H1 (cell line): ENCODE data around the gene EFHC1. TPM values are rescaled to one million over a fixed set of nuclear protein-coding genes. Genes with fewer than 3 reads are reported as not detected.

Source experiments
- CTCF ChIA-PET: fragments of 300-600 bp; sonication (Branson Sonifier 250); formaldehyde crosslinking; loops from one replicate; lab custom pipeline; 2021; ENCODE audit not compliant: partially characterized antibody; lab: Charles Lee
- POLR2A ChIA-PET: fragments of 300-600 bp; sonication (Branson Sonifier 250); formaldehyde crosslinking; loops from one replicate; lab custom pipeline; 2021; ENCODE audit warnings: inconsistent platforms; ENCODE audit not compliant: partially characterized antibody; lab: Charles Lee
- DNase-seq, 2 experiments: peaks; one replicate each; pipeline versions ENCODE4 v3.0.0 to v3.0.0-alpha.2; 2010 to 2022; ENCODE audit warnings: low spot score in 2 of 2, low read depth in 1 of 2, mixed read lengths in 1 of 2
- FAIRE-seq: peaks from 2 replicates; lab custom pipeline; 2011; peaks lifted over from hg19 to GRCh38; lab: Jason Lieb, UNC
- H2AFZ ChIP-seq: 2 replicates; pipeline ENCODE4 v1.8.1; 2012; ENCODE audit warnings: low read length, inconsistent platforms
- H2AK5ac ChIP-seq: 2 replicates; pipeline ENCODE4 v1.6.1; 2013; ENCODE audit warnings: low read depth, low read length
- H2BK120ac ChIP-seq: replicated peaks from 2 replicates; pipeline ENCODE3; 2013; ENCODE audit warnings: low read depth, low read length, inconsistent platforms
- H2BK12ac ChIP-seq: 2 replicates; pipeline ENCODE4 v1.6.1; 2013; ENCODE audit warnings: low read depth, low read length
- H2BK15ac ChIP-seq: 2 replicates; pipeline ENCODE4 v1.6.1; 2013; ENCODE audit warnings: low read length
- H2BK20ac ChIP-seq: 2 replicates; pipeline ENCODE4 v1.6.1; 2013; ENCODE audit warnings: low read length
- H2BK5ac ChIP-seq: 2 replicates; pipeline ENCODE4 v1.6.1; 2013; ENCODE audit warnings: low read depth, low read length
- H3K14ac ChIP-seq: 2 replicates; pipeline ENCODE4 v1.6.1; 2013; ENCODE audit warnings: inconsistent platforms; ENCODE audit not compliant: insufficient read length
- H3K18ac ChIP-seq: 2 replicates; pipeline ENCODE4 v1.6.1; 2013; ENCODE audit warnings: low read length; ENCODE audit errors: extremely low read depth
- H3K23ac ChIP-seq: 2 replicates; pipeline ENCODE4 v1.6.1; 2013; ENCODE audit warnings: inconsistent platforms; ENCODE audit not compliant: insufficient read length
- H3K23me2 ChIP-seq: 2 replicates; pipeline ENCODE4 v1.6.1; 2013; ENCODE audit warnings: low read depth, low read length
- H3K27ac ChIP-seq: 2 replicates; pipeline ENCODE4 v1.6.1; 2011; ENCODE audit warnings: low read depth, low read length, inconsistent platforms
- H3K27me3 ChIP-seq, 4 experiments: replicated peaks in 1 of 4; 1 replicate in 1 of 4; 2 replicates in 3 of 4; pipeline versions ENCODE4 v1.6.1 to v1.8.1; 2011 to 2013; ENCODE audit warnings: low read length in 3 of 4, mild to moderate bottlenecking in 3 of 4, inconsistent platforms in 2 of 4, mixed read lengths in 2 of 4, moderate library complexity in 1 of 4; ENCODE audit not compliant: control insufficient read depth in 3 of 4, insufficient read depth in 3 of 4; ENCODE audit errors: extremely low read depth in 1 of 4
- H3K36me3 ChIP-seq, 4 experiments: 2 replicates each; pipeline versions ENCODE4 v1.6.1 to v1.8.1; 2011 to 2013; ENCODE audit warnings: mild to moderate bottlenecking in 4 of 4, low read length in 3 of 4, moderate library complexity in 2 of 4, control low read depth in 1 of 4, inconsistent platforms in 1 of 4; ENCODE audit not compliant: insufficient read depth in 4 of 4, control insufficient read depth in 2 of 4
- H3K4ac ChIP-seq: replicated peaks from 2 replicates; pipeline ENCODE3; 2013; ENCODE audit warnings: low read length, low read depth, mixed read lengths, inconsistent platforms; ENCODE audit not compliant: insufficient read length
- H3K4me1 ChIP-seq, 4 experiments: replicated peaks in 1 of 4; 1 replicate in 1 of 4; 2 replicates in 3 of 4; pipeline versions ENCODE4 v1.6.1 to v1.8.1; 2011 to 2013; ENCODE audit warnings: low read length in 3 of 4, inconsistent platforms in 2 of 4, mixed read lengths in 1 of 4; ENCODE audit not compliant: insufficient read depth in 4 of 4, control insufficient read depth in 3 of 4
- H3K4me2 ChIP-seq, 2 experiments: 2 replicates each; pipeline versions ENCODE4 v1.6.1 to v1.8.1; 2011 to 2013; ENCODE audit warnings: low read depth in 2 of 2, low read length in 2 of 2, control low read depth in 1 of 2, inconsistent platforms in 1 of 2, mild to moderate bottlenecking in 1 of 2; ENCODE audit not compliant: insufficient read depth in 1 of 2
- H3K4me3 ChIP-seq, 4 experiments: fragments of 200-600, 300-600 bp in 1 of 4; sonication (generic), shearing (Covaris generic), sonication (Bioruptor Twin) in 1 of 4; 2 replicates each; pipeline versions ENCODE4 v1.5.1 to v1.8.1; 2011 to 2016; ENCODE audit warnings: low read length in 4 of 4, low read depth in 3 of 4, control low read depth in 2 of 4, inconsistent platforms in 2 of 4, mild to moderate bottlenecking in 2 of 4, mixed read lengths in 1 of 4, moderate library complexity in 1 of 4; ENCODE audit not compliant: insufficient read depth in 2 of 4; ENCODE audit errors: extremely low read depth in 1 of 4
- H3K56ac ChIP-seq: replicated peaks from 2 replicates; pipeline ENCODE3; 2013; ENCODE audit warnings: low read depth, mild to moderate bottlenecking, mixed read lengths, low read length, inconsistent platforms; ENCODE audit not compliant: insufficient read length
- H3K79me1 ChIP-seq: 2 replicates; pipeline ENCODE4 v1.6.1; 2013; ENCODE audit warnings: low read depth, low read length, control low read depth
- H3K79me2 ChIP-seq, 2 experiments: 2 replicates each; pipeline versions ENCODE4 v1.6.1 to v1.8.1; 2012 to 2013; ENCODE audit warnings: low read length in 2 of 2, mild to moderate bottlenecking in 2 of 2, inconsistent platforms in 1 of 2; ENCODE audit not compliant: insufficient read depth in 2 of 2, control insufficient read depth in 1 of 2
- H3K9ac ChIP-seq, 4 experiments: replicated peaks in 1 of 4; 1 replicate in 1 of 4; 2 replicates in 3 of 4; pipeline versions ENCODE4 v1.6.1 to v1.8.1; 2011 to 2013; ENCODE audit warnings: low read depth in 3 of 4, low read length in 3 of 4, control low read depth in 2 of 4, mild to moderate bottlenecking in 2 of 4, moderate library complexity in 2 of 4, inconsistent platforms in 1 of 4; ENCODE audit errors: extremely low read depth in 1 of 4
- H3K9me3 ChIP-seq, 2 experiments: 2 replicates each; pipeline versions ENCODE4 v1.6.1 to v1.8.1; 2012 to 2013; ENCODE audit warnings: mild to moderate bottlenecking in 2 of 2, moderate library complexity in 2 of 2, control low read depth in 1 of 2, inconsistent platforms in 1 of 2, low read depth in 1 of 2, low read length in 1 of 2, mixed read lengths in 1 of 2; ENCODE audit not compliant: insufficient read depth in 2 of 2
- H4K20me1 ChIP-seq, 2 experiments: replicated peaks in 1 of 2; 2 replicates each; pipeline versions ENCODE3 to v1.8.1; 2011 to 2013; ENCODE audit warnings: inconsistent platforms in 2 of 2, low read length in 2 of 2, mild to moderate bottlenecking in 1 of 2; ENCODE audit not compliant: insufficient read depth in 2 of 2, control insufficient read depth in 1 of 2
- H4K5ac ChIP-seq: 2 replicates; pipeline ENCODE4 v1.6.1; 2013; ENCODE audit warnings: low read length, low read depth, mixed read lengths, inconsistent platforms; ENCODE audit not compliant: insufficient read length
- H4K8ac ChIP-seq: 2 replicates; pipeline ENCODE4 v1.8.0; 2013; ENCODE audit warnings: mild to moderate bottlenecking, moderate library complexity, low read length, inconsistent platforms; ENCODE audit not compliant: insufficient read depth; ENCODE audit errors: extremely low read depth
- H4K91ac ChIP-seq: replicated peaks from 2 replicates; pipeline ENCODE3; 2013; ENCODE audit warnings: low read length, mixed read lengths, inconsistent platforms; ENCODE audit not compliant: insufficient read length
- BACH1 ChIP-seq: IDR thresholded peaks from 2 replicates; pipeline ENCODE4 v1.6.1; 2012; ENCODE audit warnings: low read length, improper control_type of control experiment
- CBX5 ChIP-seq: fragments of 300-800, 300-1000 bp; sonication (generic); IDR thresholded peaks from 2 replicates; pipeline ENCODE4 v1.7.1; 2016; ENCODE audit warnings: antibody characterized with exemption, low read length, low read depth
- CHD1 ChIP-seq: IDR thresholded peaks from 2 replicates; pipeline ENCODE4 v1.6.1; 2012; ENCODE audit warnings: low read depth, low read length, improper control_type of control experiment
- HDAC6 ChIP-seq: IDR thresholded peaks from one replicate; pipeline ENCODE4 v1.7.1; 2012; ENCODE audit warnings: low read depth, mild to moderate bottlenecking, inconsistent platforms, low read length, moderate library complexity
- JUN ChIP-seq: IDR thresholded peaks from 2 replicates; pipeline ENCODE4 v1.6.1; 2011; ENCODE audit warnings: low read depth, mild to moderate bottlenecking, improper control_type of control experiment, low read length
- KDM5A ChIP-seq: fragments of 200-600 bp; IDR thresholded peaks from 2 replicates; pipeline ENCODE4 v1.7.1; 2012; ENCODE audit warnings: mild to moderate bottlenecking, low read length, inconsistent platforms, mixed read lengths
- MAX ChIP-seq: IDR thresholded peaks from 2 replicates; pipeline ENCODE4 v1.6.1; 2012; ENCODE audit warnings: inconsistent platforms
- NANOG ChIP-seq: IDR thresholded peaks from 2 replicates; pipeline ENCODE4 v1.6.1; 2011; ENCODE audit warnings: low read length, low read depth, mild to moderate bottlenecking, inconsistent platforms; ENCODE audit not compliant: insufficient read depth, poor library complexity, severe bottlenecking
- SP4 ChIP-seq: IDR thresholded peaks from 2 replicates; pipeline ENCODE4 v1.6.1; 2012; ENCODE audit warnings: low read length, inconsistent platforms
- TCF12 ChIP-seq: IDR thresholded peaks from 2 replicates; pipeline ENCODE4 v1.6.1; 2011; ENCODE audit warnings: low read depth, mild to moderate bottlenecking, low read length
- TEAD4 ChIP-seq: IDR thresholded peaks from 2 replicates; pipeline ENCODE4 v1.6.1; 2012; ENCODE audit warnings: low read depth, low read length, inconsistent platforms, mixed read lengths
- ZNF274 ChIP-seq: IDR thresholded peaks from 2 replicates; pipeline ENCODE4 v1.7.0; 2012; ENCODE audit warnings: low read length, borderline replicate concordance; ENCODE audit errors: extremely low read depth
- whole genome bisulfite sequencing, 2 experiments: shearing (Covaris generic) in 1 of 2; methylation state at CpG; one replicate each; pipeline versions ENCODE4 v1.1.6 to v1.1.7; 2013 to 2015; ENCODE audit warnings: low lambda C conversion rate in 2 of 2, mixed read lengths in 2 of 2, inconsistent platforms in 1 of 2, low coverage in 1 of 2, missing lambda C conversion rate in 1 of 2; ENCODE audit not compliant: insufficient replicate concordance in 2 of 2, insufficient coverage in 1 of 2, insufficient read length in 1 of 2; ENCODE audit errors: extremely low coverage in 1 of 2, missing lambda C conversion rate in 1 of 2; 5-methylcytosine and 5-hydroxymethylcytosine counted together
- polyA plus RNA-seq, 7 experiments: library from polyadenylated mRNA; depleted of rRNA in 3 of 7; stranded (reverse) in 5 of 7; unstranded in 2 of 7; fragments of >200 nt in 5 of 7; fragments of 200-250 nt in 2 of 7; gene quantifications; 1 replicate in 5 of 7; 2 replicates in 1 of 7; 4 replicates in 1 of 7; pipeline versions ENCODE4 v1.2.1 to v1.2.3, GENCODE V29; 2011 to 2013; ENCODE audit warnings: missing spikeins in 2 of 7, mixed read lengths in 2 of 7
- total RNA-seq: library from RNA; stranded (reverse); fragmentation: NEBNext Ultra II Directional; extraction: Animal tissue kit (Norgen Biotek cat#: 25700); gene quantifications from 2 replicates; pipeline ENCODE4 v1.2.1, GENCODE V29; 2021

The EFHC1 gene
- total and polyA plus RNA-seq, 2 of the 8 experiments (the other 6 are each of a cell fraction or from before 2014, with no cell fraction given), result 10.5 to 16.4 TPM

GRCh38 chr6:52560462-52560861, 140.3 kb downstream of the EFHC1 start:
- 91% methylated on average over 5 of the region's 5 CpGs; no CpG with 5 or more reads in 1 of the 2 experiments for WGBS, 2 experiments
- H3K79me2 ChIP-seq, result peaks cover 0 to 54% of the 10 kb centered on the region in 2 experiments; a peak in 2 of 4 replicates
- CTCF ChIA-PET, result interaction anchor here (0.6 to 2.2 kb wide), 4 partner anchors 9 to 22 kb away, joined by 3 to 8 read pairs (median 4); partner anchors contain the start of gene TRAM2
- no peak for TF ChIP-seq SP4
- TF ChIP-seq TEAD4, result no peak
- no peak for TF ChIP-seq MAX
- no peak for TF ChIP-seq CBX5
- no peak for TF ChIP-seq TCF12
- TF ChIP-seq BACH1, result no peak
- TF ChIP-seq ZNF274, result no peak
- TF ChIP-seq KDM5A, result no peak
- no peak for TF ChIP-seq HDAC6
- TF ChIP-seq NANOG, result no peak
- no peak for TF ChIP-seq JUN
- no peak for TF ChIP-seq CHD1

More at GRCh38 chr6:52560462-52560861, 140.3 kb downstream of the EFHC1 start:
- FAIRE-seq (no peak), DNase-seq (no peak)
- Histone ChIP-seq H4K91ac (no peak overlapping the region), H3K9me3 (no peaks in the 10 kb centered on the region), H2BK120ac (no peak overlapping the region), H4K5ac (no peak overlapping the region), H4K8ac (no peak overlapping the region), H3K4me3 (no peak overlapping the region), H3K79me1 (peaks cover 12% of the 10 kb centered on the region; the same call in 1 of the 2 replicates), H2BK5ac (no peak overlapping the region), H2BK20ac (no peak overlapping the region), H3K4ac (no peak overlapping the region), H3K23me2 (no peaks in the 10 kb centered on the region), H3K14ac (no peak overlapping the region), H2BK12ac (no peak overlapping the region), H3K18ac (no peak overlapping the region), H3K23ac (no peak overlapping the region), H4K20me1 (peaks cover 0 to 5% of the 10 kb centered on the region in 2 experiments), H3K36me3 (no peaks in the 10 kb centered on the region), H2AFZ (no peak overlapping the region), H3K27me3 (no peaks in the 10 kb centered on the region), H3K4me1 (peaks cover 1 to 20% (median 13%) of the 10 kb centered on the region in 4 experiments; a peak in 6 of 7 replicates), H3K27ac (no peak overlapping the region), H2AK5ac (no peak overlapping the region), H3K56ac (no peak overlapping the region), H3K9ac (no peak overlapping the region), H3K4me2 (no peak overlapping the region), H2BK15ac (0 out of 2 replicates have a peak overlapping the region, but pooled peaks have one; percentile 50)
- POLR2A ChIA-PET, result interaction anchor here (0.6 to 1.0 kb wide), 4 partner anchors 16 to 219 kb away, joined by 3 to 4 read pairs (median 3); no protein-coding TSS in a partner anchor
